Measurements from ENCODE around the gene XYLT1.

DNA sequence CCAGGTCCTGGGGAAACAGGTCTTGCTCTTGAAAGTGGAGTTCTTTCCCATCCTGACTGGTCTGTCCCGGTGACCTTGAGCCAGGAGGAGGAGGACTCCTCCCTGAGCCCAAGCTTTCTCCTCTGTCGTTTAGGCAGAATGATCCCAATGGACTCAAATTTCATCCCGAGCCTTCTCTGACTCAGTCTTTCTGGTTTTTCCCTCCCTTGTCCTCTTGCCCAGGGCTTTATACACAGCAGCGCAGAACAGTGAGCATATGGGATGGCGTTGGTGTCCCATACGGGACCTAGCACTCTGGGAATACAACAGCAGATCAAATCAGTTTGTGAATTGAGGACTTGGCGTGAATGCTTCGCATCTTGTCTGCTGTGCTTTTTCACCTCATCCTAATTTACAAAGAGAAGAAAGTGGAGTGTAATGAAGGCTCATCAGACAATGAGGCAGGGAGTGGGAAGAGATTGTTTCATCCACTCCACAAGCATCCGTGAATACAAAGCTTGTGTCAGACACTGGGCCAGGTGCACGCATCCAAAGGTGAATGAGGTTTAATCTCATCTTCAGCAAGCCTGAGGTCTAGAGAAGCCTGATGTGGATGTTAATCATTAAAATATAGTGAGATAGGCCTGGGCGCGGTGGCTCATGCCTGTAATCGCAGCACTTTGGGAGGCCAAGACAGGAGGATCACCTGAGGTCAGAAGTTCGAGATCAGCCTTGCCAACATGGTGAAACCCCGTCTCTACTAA lies 1.1 kb upstream of the XYLT1 start:
- TF ChIP-seq, protein P1, sequence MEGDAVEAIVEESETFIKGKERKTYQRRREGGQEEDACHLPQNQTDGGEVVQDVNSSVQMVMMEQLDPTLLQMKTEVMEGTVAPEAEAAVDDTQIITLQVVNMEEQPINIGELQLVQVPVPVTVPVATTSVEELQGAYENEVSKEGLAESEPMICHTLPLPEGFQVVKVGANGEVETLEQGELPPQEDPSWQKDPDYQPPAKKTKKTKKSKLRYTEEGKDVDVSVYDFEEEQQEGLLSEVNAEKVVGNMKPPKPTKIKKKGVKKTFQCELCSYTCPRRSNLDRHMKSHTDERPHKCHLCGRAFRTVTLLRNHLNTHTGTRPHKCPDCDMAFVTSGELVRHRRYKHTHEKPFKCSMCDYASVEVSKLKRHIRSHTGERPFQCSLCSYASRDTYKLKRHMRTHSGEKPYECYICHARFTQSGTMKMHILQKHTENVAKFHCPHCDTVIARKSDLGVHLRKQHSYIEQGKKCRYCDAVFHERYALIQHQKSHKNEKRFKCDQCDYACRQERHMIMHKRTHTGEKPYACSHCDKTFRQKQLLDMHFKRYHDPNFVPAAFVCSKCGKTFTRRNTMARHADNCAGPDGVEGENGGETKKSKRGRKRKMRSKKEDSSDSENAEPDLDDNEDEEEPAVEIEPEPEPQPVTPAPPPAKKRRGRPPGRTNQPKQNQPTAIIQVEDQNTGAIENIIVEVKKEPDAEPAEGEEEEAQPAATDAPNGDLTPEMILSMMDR (conservative IDR thresholded peaks at IDR 0.05; ENCODE audit: low read depth, low read length): no peak
- TF ChIP-seq CEBPB (IDR thresholded peaks at IDR 0.05; ENCODE audit: low read depth, low read length) (no peak), POLR2A (IDR thresholded peaks at IDR 0.05; ENCODE audit: low read depth, low read length) (no peak; the same call in 1 of the 2 replicates), MAFK (IDR thresholded peaks at IDR 0.05; ENCODE audit: low read depth, low read length) (no peak), USF2 (IDR thresholded peaks at IDR 0.05; ENCODE audit: low read depth, low read length) (no peak), SMC3 (IDR thresholded peaks at IDR 0.05; ENCODE audit: low read depth, low read length) (no peak), RAD21 (IDR thresholded peaks at IDR 0.05; ENCODE audit: low read length) (no peak), MXI1 (IDR thresholded peaks at IDR 0.05; ENCODE audit: borderline replicate concordance, low read depth, low read length) (no peak), ELK1 (IDR thresholded peaks at IDR 0.05; ENCODE audit: borderline replicate concordance, low read depth, low read length) (no peak), RCOR1 (IDR thresholded peaks at IDR 0.05; ENCODE audit: insufficient replicate concordance, low read length) (no peak), FOS (IDR thresholded peaks at IDR 0.05; ENCODE audit: low read depth, low read length) (no peak)
